ENCODE measurements around the gene NCSTN.

The NCSTN gene

GRCh38 chr1:160342953-160343869 is at the start of gene NCSTN, which contains the start of gene COPA:
NCSTN (plus strand) TSS chr1:160343383; CDS start chr1:160343397, 14 bp downstream.
COPA (minus strand) TSS chr1:160343250; CDS start chr1:160343170, 80 bp downstream.
- DNase-seq (ENCODE audit: low read depth in 2 of 2): peak; percentile 78 to 86

DNA sequence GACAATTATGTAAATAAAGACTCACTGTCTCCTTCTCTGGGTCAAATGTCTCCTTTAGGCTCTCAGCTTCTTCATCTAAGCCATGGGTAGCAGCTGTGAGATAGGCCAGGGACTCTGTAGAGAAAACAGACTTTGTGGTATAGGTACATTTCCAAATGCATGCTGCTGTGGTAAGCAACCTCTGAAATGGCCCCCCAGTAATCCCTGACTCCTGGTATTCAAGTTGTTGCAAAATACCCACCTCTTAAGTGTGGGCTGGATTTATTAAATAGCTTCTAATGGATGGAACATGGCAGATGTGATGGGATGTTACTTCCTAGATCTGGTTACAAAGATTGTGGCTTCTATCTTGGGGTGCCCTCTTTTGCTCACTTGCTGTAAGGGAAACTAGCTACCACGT is 47.1 kb upstream of the NCSTN start:
- no peak for DNase-seq (ENCODE audit: low read depth in 2 of 2)

- no peak for DNase-seq (ENCODE audit: low read depth in 2 of 2)
These were observed 43.0 kb upstream of the NCSTN start for GRCh38 chr1:160300173-160300572.

DNA sequence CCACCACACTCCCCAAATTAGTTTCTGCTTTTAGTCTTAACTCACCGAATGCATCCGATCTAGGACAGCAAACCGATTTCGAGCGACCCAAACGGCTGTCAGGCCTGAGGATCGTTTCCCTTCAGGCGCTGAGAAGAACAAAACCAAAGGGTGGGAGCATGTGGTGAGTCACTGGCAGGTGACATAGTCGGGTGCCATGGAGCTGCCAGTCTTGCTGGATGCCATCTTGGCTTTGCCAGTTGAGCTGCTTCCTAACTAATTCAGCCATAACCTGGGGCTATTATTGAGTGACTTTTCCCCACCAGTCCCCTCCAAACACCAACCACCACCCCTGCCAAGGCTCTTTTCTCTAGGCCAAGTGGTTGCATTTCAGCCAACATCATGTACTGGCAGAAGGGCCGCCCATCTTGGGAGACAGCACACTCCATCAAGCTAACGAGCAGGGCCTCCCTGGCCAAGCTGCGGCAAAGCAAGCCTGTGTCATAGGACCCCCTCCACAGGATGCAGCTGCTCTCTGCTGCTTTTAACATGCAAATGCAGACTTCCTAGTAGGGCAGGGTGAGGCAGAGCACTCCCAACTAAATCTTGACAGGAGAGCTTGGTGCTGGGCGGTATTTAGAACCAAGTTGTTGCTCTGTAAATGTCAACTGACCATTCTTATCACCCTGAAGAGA is 35.9 kb upstream of the NCSTN start:
- no peak for DNase-seq (ENCODE audit: low read depth in 2 of 2)

DNA sequence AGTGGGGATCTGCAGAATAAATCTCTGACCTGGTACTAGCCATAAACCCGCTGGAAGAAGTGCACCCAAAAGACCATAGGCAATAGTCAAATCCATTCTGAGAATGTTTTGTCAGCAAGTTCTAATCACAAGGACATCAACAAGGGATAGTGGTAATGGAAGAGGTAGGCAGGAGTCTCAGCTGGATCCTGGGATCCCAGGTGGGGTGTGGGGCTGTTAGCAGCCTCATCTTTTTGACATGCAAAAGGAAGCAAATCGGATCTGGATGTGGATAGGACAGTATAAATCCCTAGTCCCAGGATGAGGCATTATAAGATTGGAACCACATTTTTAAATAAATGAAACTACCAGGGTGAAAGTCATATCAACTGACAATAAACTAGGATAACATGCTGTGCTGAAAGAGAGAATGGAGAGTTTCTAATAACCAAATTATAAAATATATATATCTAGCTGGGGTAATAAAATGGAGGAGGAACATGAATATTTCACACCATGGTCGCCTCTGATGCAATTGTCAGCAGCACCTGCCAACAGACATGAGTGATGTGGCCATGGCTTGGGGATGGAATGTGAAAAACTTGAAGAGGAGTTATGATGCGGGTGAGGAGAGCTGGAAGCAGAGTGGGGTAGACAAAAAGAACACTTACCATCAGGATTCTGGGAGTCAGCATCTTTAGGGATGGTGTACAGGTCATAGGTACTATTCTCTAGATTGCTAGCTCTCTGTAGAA is 34.6 kb upstream of the NCSTN start:
- no peak for DNase-seq (ENCODE audit: low read depth in 2 of 2)

- DNase-seq (ENCODE audit: low read depth in 2 of 2): no peak
These were observed 34.0 kb upstream of the NCSTN start for GRCh38 chr1:160309185-160309557.

- no peak for DNase-seq (ENCODE audit: low read depth in 2 of 2)
These were observed 33.6 kb upstream of the NCSTN start for GRCh38 chr1:160309571-160309970.

- no peak for DNase-seq (ENCODE audit: low read depth in 2 of 2)
These were observed 27.8 kb upstream of the NCSTN start for GRCh38 chr1:160315359-160315758.

- no peak for DNase-seq (ENCODE audit: low read depth in 2 of 2)
These were observed 20.4 kb upstream of the NCSTN start for GRCh38 chr1:160322831-160323230.

GRCh38 chr1:160325252-160325651 is 17.9 kb upstream of the NCSTN start:
- DNase-seq (ENCODE audit: low read depth in 2 of 2): no peak

DNA sequence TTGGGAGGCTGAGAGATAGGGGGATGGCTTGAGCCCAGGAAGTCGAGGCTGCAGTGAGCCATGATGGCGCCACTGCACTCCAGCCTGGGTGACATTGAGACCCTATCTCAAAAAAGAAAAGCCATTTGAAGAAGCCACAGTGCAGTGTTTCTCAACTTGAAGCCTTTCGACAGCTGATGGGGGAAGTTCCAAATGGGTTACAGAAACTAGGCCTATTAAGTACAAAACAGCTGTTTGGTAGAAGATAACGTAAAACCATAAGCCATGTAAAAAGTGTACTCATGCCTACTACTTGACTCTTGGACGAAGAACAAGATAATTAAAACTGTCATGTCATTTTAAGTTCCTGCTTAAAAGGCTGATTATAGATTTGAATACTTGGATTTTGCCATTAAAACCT is 16.8 kb upstream of the NCSTN start:
- no peak for DNase-seq (ENCODE audit: low read depth in 2 of 2)

GRCh38 chr1:160328184-160328583 is 15.0 kb upstream of the NCSTN start:
- DNase-seq (ENCODE audit: low read depth in 2 of 2): no peak

GRCh38 chr1:160330119-160330518 is 13.1 kb upstream of the NCSTN start:
- DNase-seq (ENCODE audit: low read depth in 2 of 2): no peak

DNA sequence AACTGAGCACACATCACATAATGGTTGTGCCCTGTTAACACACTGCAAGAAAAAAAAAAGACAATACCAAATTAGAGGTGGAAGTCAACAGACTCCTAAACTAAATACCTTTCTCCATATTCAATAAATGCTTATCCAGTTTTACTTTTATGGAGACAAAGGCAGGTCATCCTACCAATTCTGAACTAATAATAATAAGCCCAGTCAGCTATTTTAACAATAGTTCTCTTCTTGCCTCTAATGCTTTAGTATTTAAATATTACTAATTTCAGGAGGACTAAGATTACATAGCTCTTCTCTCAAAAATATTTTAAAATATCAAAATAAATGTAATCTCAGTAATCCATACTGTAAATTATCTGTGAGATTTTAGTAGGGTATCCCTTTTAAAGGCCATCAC is 10.7 kb upstream of the NCSTN start:
- no peak for DNase-seq (ENCODE audit: low read depth in 2 of 2)

DNA sequence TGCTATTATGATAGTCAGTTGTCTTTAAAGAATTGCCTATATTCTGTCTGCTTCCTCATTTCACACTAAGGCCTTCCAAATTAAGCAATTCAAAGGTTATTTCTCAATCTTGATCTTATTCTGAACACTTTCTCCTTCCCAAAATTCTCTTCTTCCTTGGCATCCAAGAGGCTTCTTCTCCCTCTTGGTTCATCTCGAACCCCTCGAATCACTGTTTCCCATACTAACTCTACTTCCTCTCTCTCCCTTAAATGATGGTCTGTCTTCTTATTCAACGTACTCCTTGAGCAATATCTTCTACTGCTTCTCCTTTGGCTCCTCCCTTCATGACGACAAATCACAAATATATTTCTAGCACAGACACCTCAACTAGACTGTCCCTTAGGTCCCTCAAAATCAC is 4.6 kb upstream of the NCSTN start:
- no peak for DNase-seq (ENCODE audit: low read depth in 2 of 2)

DNA sequence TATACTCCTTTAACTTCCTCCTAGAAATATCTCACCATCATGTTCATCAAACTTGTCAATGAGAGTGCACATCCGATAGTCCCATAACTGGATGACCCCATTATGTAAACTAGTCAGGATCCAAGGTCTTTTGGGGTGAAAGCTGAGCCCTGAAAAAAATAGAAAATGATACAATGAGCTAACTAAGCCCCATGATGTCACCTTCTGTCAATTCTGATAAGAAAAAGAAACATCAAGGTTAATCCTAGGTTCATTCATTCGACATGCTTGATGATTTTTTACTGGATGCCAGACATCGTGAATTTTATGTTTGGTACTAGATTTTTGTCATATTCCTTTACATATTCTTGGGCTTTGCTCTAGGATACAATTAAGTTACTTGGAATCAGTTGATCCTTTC is 3.0 kb upstream of the NCSTN start:
- no peak for DNase-seq (ENCODE audit: low read depth in 2 of 2)

GRCh38 chr1:160340866-160341265 is 2.3 kb upstream of the NCSTN start:
- no peak for DNase-seq (ENCODE audit: low read depth in 2 of 2)

DNA sequence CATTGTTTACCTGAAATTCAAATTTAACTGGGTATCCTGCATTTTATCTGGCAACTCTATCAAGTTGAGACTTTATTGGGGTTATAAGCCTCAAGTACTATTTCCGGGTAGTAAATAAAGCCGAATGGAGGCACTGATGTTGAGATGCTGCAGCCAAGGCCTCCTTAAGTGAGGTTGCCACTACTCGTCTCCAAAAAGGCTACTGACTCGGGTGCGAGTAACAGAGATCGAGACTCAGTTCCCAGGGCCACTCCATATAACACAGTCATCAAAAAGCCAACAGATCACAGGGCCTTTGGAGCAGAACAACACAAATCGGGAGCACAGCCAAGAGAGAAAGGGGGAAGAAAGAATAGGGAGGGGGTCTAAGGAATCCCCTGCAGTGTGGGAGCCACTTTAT is 657 bp upstream of the NCSTN start:
- DNase-seq (ENCODE audit: low read depth in 2 of 2): no peak

DNA sequence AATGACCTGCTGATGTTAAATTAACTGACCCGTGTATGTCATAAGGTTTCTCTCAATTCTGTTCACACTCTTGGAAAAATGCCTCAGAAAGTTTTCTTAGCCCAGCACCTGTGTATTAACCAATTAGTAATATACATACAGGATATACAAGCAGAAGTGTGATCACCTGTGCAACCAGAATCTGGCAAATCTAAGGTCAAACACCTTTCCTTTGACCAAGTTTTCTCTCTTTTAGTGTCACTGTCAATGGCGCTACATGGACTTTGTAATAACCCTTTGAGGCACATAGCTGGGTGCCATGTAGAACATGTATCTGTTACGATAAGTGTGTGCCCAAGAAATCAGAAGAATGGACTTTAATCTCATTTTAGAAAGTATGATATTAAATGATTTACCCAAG is 1.1 kb downstream of the NCSTN start:
- DNase-seq (ENCODE audit: low read depth in 2 of 2): no peak

- DNase-seq (ENCODE audit: low read depth in 2 of 2): no peak
These were observed 1.8 kb downstream of the NCSTN start for GRCh38 chr1:160344936-160345335.

- DNase-seq (ENCODE audit: low read depth in 2 of 2): no peak
These were observed 3.3 kb downstream of the NCSTN start for GRCh38 chr1:160346463-160346862.

DNA sequence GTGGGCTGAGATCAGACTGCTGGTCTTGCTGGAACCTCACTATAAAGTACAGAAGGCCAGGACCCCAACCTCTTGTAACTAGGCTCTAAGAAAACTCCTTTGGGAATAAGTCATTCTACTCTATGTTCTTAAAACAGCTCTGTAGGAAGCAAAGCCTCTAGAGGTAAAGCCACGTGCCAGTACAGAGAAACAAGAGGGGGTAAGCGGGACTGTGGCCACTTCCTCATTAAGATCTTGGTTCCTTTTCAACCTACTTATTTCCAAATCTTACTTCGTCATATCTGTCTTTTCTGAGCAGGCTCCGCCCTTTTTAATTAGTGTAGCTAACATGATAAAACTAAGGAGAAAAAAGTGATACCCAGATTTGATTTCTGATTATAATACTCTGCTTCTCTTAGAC is 3.8 kb downstream of the NCSTN start:
- no peak for DNase-seq (ENCODE audit: low read depth in 2 of 2)
